NOMO-1 treated with dmso at 0.1 percent for 144 hours (cell line): ENCODE measurements around the gene TUBB8.
"Not testable (repeated sequence)": the region's sequence is repeated elsewhere in the genome, so short reads cannot be mapped to it uniquely, and the experiment has no call there.

Source experiments
- DNase-seq: peaks from one replicate; lab custom pipeline; 2025; ENCODE audit not compliant: unreplicated experiment; lab: John Stamatoyannopoulos, UW

TUBB8 gene

DNA sequence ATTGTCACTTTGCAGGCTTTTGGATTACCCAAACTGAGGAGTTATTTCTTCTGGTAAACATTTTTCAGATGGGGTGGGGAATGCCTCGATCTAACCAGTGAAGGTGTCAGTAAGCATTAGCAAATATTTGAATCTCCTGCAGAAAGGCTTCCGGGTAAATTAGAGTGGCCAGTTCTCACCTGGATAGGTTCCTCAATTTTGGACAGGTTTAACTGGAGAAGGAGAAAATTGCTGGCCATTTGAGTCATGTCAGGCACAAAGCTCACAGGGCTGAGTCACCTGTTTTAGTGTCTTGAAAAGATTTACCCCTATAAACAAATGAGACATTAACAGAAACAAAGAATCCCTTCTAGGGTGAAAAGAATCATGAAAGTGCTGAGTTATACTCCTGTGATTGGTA, 830 bp upstream of the TUBB8 start:
- not testable (repeated sequence) for DNase-seq

GRCh38 chr10:47864-48263, 1.2 kb downstream of the TUBB8 start:
- not testable (repeated sequence) for DNase-seq

DNA sequence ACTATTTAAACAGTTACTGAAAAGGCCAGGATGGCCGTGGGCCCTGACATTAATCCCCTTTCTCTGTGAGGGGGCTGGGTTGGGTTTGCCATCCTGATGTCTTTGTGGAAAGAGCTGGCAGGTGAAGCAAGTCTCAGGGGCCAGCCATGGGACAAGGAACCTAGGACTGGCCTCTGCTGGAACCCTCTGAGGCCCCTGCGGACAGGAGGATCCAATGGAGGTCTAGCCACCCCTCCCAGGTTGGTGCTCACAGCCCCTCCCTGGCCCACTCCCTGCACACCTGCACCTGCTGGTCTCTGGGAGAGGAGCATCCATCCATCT, 35.8 kb downstream of the TUBB8 start:
- DNase-seq, result not testable (repeated sequence)

- DNase-seq, result not testable (repeated sequence)
Observed at GRCh38 chr10:12444-13314, 36.4 kb downstream of the TUBB8 start.

DNA sequence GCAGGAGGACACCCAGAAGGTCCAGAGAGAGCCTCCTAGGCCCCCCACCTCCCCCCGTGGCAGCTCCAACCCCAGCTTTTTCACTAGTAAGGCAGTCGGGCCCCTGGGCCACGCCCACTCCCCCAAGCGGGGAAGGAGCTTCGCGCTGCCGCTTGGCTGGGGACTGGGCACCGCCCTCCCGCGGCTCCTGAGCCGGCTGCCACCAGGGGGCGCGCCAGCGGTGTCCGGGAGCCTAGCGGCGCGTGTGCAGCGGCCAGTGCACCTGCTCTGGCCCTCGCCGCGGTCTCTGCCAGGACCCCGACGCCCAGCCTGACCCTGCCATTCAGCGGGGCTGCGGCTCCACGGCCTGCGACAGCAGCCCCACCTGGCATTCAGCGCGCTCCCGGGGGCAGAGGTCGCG, 37.8 kb downstream of the TUBB8 start:
- DNase-seq, result not testable (repeated sequence)

DNA sequence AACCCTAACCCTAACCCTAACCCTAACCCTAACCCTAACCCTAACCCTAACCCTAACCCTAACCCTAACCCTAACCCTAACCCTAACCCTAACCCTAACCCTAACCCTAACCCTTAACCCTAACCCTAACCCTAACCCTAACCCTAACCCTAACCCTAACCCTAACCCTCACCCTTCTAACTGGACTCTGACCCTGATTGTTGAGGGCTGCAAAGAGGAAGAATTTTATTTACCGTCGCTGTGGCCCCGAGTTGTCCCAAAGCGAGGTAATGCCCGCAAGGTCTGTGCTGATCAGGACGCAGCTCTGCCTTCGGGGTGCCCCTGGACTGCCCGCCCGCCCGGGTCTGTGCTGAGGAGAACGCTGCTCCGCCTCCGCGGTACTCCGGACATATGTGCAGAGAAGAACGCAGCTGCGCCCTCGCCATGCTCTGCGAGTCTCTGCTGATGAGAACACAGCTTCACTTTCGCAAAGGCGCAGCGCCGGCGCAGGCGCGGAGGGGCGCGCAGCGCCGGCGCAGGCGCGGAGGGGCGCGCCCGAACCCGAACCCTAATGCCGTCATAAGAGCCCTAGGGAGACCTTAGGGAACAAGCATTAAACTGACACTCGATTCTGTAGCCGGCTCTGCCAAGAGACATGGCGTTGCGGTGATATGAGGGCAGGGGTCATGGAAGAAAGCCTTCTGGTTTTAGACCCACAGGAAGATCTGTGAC, 38.7 kb downstream of the TUBB8 start:
- DNase-seq, result not testable (repeated sequence)
